ENCODE results near the gene HTR7.

GRCh38 chr10:90888387-90888786 is 30.5 kb upstream of the HTR7 start:
- TF ChIP-seq POLR2A (IDR thresholded peaks at IDR 0.05) (no peak), CTCF (IDR thresholded peaks at IDR 0.05) (no peak), POLR2AphosphoS5 (IDR thresholded peaks at IDR 0.05; ENCODE audit: insufficient read depth in 1 of 2, low read depth in 1 of 2) (no peak)
